Endothelial cell of umbilical vein (primary cell): ENCODE data around the gene MTA1. TPM values are rescaled to one million over a fixed set of nuclear protein-coding genes. Genes with fewer than 3 reads are reported as not detected.

Experiments used
- BruUV-seq: library from RNA; stranded (reverse); fragments of 400-500 nt; replicated peaks from 2 replicates; lab custom pipeline; 2021; lab: Mats Ljungman, UMichigan
- CTCF ChIA-PET: fragments of 300-600, 350-600 bp; sonication (Branson Sonifier 250); formaldehyde crosslinking; loops from one replicate; lab custom pipeline; 2021; ENCODE audit warnings: antibody characterized with exemption, inconsistent platforms; lab: Charles Lee
- POLR2A ChIA-PET: fragments of 300-600, 350-600 bp; sonication (Branson Sonifier 250); formaldehyde crosslinking; loops from one replicate; lab custom pipeline; 2021; ENCODE audit warnings: antibody characterized with exemption, inconsistent platforms; lab: Charles Lee
- DNase-seq: peaks from one replicate; pipeline ENCODE4 v3.0.0-alpha.2; 2011; ENCODE audit warnings: low read depth, low spot score
- FAIRE-seq: peaks from 2 replicates; lab custom pipeline; 2011; peaks lifted over from hg19 to GRCh38; lab: Jason Lieb, UNC
- H2AFZ ChIP-seq: 2 replicates; pipeline ENCODE4 v1.6.0; 2012; ENCODE audit warnings: low read depth, low read length, control low read depth, inconsistent platforms
- H3K27ac ChIP-seq: 2 replicates; pipeline ENCODE4 v1.5.1; 2011; ENCODE audit warnings: low read depth, mild to moderate bottlenecking, control low read depth, low read length, moderate library complexity; ENCODE audit not compliant: insufficient read depth
- H3K27me3 ChIP-seq, 2 experiments: 2 replicates each; pipeline versions ENCODE4 v1.6.0 to v1.6.1; 2011; ENCODE audit warnings: low read length in 2 of 2, mixed read lengths in 1 of 2; ENCODE audit not compliant: control insufficient read depth in 2 of 2, insufficient read depth in 2 of 2
- H3K36me3 ChIP-seq, 2 experiments: 2 replicates in 1 of 2; 3 replicates in 1 of 2; pipeline ENCODE4 v1.5.1; 2011; ENCODE audit warnings: low read length in 2 of 2, mild to moderate bottlenecking in 1 of 2, moderate library complexity in 1 of 2; ENCODE audit not compliant: control insufficient read depth in 2 of 2, insufficient read depth in 2 of 2; ENCODE audit errors: extremely low read depth in 1 of 2
- H3K4me1 ChIP-seq: 3 replicates; pipeline ENCODE4 v1.5.1; 2011; ENCODE audit warnings: mild to moderate bottlenecking, low read length; ENCODE audit not compliant: control insufficient read depth, insufficient read depth; ENCODE audit errors: extremely low read depth
- H3K4me2 ChIP-seq: 2 replicates; pipeline ENCODE4 v1.6.1; 2011; ENCODE audit warnings: low read length, control low read depth, mixed read lengths; ENCODE audit not compliant: insufficient read depth
- H3K4me3 ChIP-seq, 3 experiments: fragments of 200-600 bp in 1 of 3; sonication (generic), shearing (Covaris generic) in 1 of 3; replicated peaks in 1 of 3; 2 replicates each; pipeline ENCODE4 v1.5.1; 2011 to 2016; ENCODE audit warnings: control low read depth in 3 of 3, low read length in 3 of 3, mild to moderate bottlenecking in 2 of 3, inconsistent platforms in 1 of 3, low read depth in 1 of 3, moderate library complexity in 1 of 3; ENCODE audit not compliant: insufficient read depth in 1 of 3
- H3K79me2 ChIP-seq: 2 replicates; pipeline ENCODE4 v1.6.0; 2012; ENCODE audit warnings: low read length, inconsistent platforms; ENCODE audit not compliant: control insufficient read depth, insufficient read depth
- H3K9ac ChIP-seq: replicated peaks from 2 replicates; pipeline ENCODE3; 2011; ENCODE audit warnings: low read length, control low read depth; ENCODE audit not compliant: insufficient read depth; ENCODE audit errors: extremely low read depth
- H3K9me1 ChIP-seq: replicated peaks from 3 replicates; pipeline ENCODE4 v1.6.0; 2011; ENCODE audit warnings: mild to moderate bottlenecking, low read length; ENCODE audit not compliant: control insufficient read depth, insufficient read depth; ENCODE audit errors: extremely low read depth
- H3K9me3 ChIP-seq: replicated peaks from 2 replicates; pipeline ENCODE4 v1.5.1; 2012; ENCODE audit warnings: low read length, inconsistent platforms; ENCODE audit not compliant: control insufficient read depth, insufficient read depth
- H4K20me1 ChIP-seq: replicated peaks from 2 replicates; pipeline ENCODE3; 2011; ENCODE audit warnings: mild to moderate bottlenecking, low read length; ENCODE audit not compliant: control insufficient read depth, insufficient read depth; ENCODE audit errors: extremely low read depth
- EZH2 ChIP-seq: IDR thresholded peaks from 2 replicates; pipeline ENCODE4 v1.6.1; 2012; ENCODE audit warnings: borderline replicate concordance, low read depth, mild to moderate bottlenecking, moderate library complexity, low read length, inconsistent platforms; ENCODE audit not compliant: severe bottlenecking
- FOS ChIP-seq: IDR thresholded peaks from 2 replicates; pipeline ENCODE4 v1.6.1; 2011; ENCODE audit warnings: mild to moderate bottlenecking, low read length, moderate library complexity, borderline replicate concordance; ENCODE audit not compliant: insufficient read depth
- POLR2A ChIP-seq: IDR thresholded peaks from 2 replicates; pipeline ENCODE4 v1.6.1; 2012; ENCODE audit warnings: low read depth, mild to moderate bottlenecking, control low read depth, low read length
- dilution Hi-C: fragments of 300-500 bp; cut with MboI; formaldehyde crosslinking; loops from one replicate; pipeline ENCODE4 v1.15.0; 2019; ENCODE audit warnings: low sequenced_read_pairs; ENCODE audit not compliant: extremely low pct_ligation_motif_present
- intact Hi-C: fragments of 100-400 bp; cut with micrococcal nuclease; formaldehyde crosslinking; loops from one replicate; pipeline ENCODE4 v1.10.0; 2022
- polyA plus RNA-seq, 4 experiments: library from polyadenylated mRNA; depleted of rRNA in 3 of 4; stranded (reverse) in 3 of 4; unstranded in 1 of 4; fragments of >200 nt; gene quantifications; 2 replicates each; pipeline versions ENCODE4 v1.2.1 to v1.2.3, GENCODE V29; 2011 to 2012; ENCODE audit warnings: missing spikeins in 1 of 4
- total RNA-seq: library from RNA; stranded (reverse); gene quantifications from 2 replicates; pipeline ENCODE4 v1.2.3, GENCODE V29; 2021
- TF ChIP-seq, protein P1 (sequence below), 2 donors: IDR thresholded peaks; 1 replicate in 1 of 2; 2 replicates in 1 of 2; pipeline ENCODE4 v1.5.1; 2011; ENCODE audit warnings: low read length in 2 of 2, mild to moderate bottlenecking in 2 of 2, moderate library complexity in 2 of 2, control low read depth in 1 of 2, inconsistent platforms in 1 of 2, low read depth in 1 of 2; ENCODE audit not compliant: insufficient read depth in 1 of 2; ENCODE audit errors: extremely low read depth in 1 of 2

MTA1 gene
- total and polyA plus RNA-seq, 2 donors (not counting 3 experiments of a cell fraction or from before 2014, with no cell fraction given): 85.2 to 167 TPM

GRCh38 chr14:105422695-105423487, 3.3 kb downstream of the MTA1 start:
- H3K4me1 ChIP-seq: peaks cover 18% of the 10 kb centered on the region
- TF ChIP-seq, protein P1, sequence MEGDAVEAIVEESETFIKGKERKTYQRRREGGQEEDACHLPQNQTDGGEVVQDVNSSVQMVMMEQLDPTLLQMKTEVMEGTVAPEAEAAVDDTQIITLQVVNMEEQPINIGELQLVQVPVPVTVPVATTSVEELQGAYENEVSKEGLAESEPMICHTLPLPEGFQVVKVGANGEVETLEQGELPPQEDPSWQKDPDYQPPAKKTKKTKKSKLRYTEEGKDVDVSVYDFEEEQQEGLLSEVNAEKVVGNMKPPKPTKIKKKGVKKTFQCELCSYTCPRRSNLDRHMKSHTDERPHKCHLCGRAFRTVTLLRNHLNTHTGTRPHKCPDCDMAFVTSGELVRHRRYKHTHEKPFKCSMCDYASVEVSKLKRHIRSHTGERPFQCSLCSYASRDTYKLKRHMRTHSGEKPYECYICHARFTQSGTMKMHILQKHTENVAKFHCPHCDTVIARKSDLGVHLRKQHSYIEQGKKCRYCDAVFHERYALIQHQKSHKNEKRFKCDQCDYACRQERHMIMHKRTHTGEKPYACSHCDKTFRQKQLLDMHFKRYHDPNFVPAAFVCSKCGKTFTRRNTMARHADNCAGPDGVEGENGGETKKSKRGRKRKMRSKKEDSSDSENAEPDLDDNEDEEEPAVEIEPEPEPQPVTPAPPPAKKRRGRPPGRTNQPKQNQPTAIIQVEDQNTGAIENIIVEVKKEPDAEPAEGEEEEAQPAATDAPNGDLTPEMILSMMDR (IDR thresholded peaks at IDR 0.05; ENCODE audit: extremely low read depth in 1 of 2, insufficient read depth in 1 of 2, low read depth in 1 of 2, low read length in 2 of 2): no peak
- no peak for TF ChIP-seq EZH2
- TF ChIP-seq FOS: no peak
- no peak for TF ChIP-seq POLR2A
- H2AFZ ChIP-seq: no peak overlapping the region
- ChIA-PET CTCF (no interaction called here), POLR2A (no interaction called here)
- no peaks in the 10 kb centered on the region for H3K27me3 ChIP-seq
- peaks cover 77% of the 10 kb centered on the region for H3K79me2 ChIP-seq
- no peak for DNase-seq
- no peak overlapping the region for H3K4me2 ChIP-seq
- BruUV-seq: no TSS peak
- no peak overlapping the region for H3K27ac ChIP-seq
- no peak for FAIRE-seq
- intact Hi-C loops: no loop called here
- peaks cover 0 to 10% of the 10 kb centered on the region in 2 experiments for H3K36me3 ChIP-seq
- no peaks in the 10 kb centered on the region for H3K9me1 ChIP-seq
- dilution Hi-C loops: no loop called here
- H4K20me1 ChIP-seq: no peaks in the 10 kb centered on the region
- no peaks in the 10 kb centered on the region for H3K9me3 ChIP-seq
- H3K9ac ChIP-seq: no peak overlapping the region
- no peak overlapping the region for H3K4me3 ChIP-seq
